Stimulated activated CD8-positive, alpha-beta memory T cell treated with anti-CD3 and anti-CD28 coated beads, Interleukin-4, amount 100 ng/mL, for 4 hours (primary cell): ENCODE data around the gene GMCL2.

ENCODE experiments used
- DNase-seq, 2 donors: peaks; one replicate each; pipeline ENCODE4 v3.0.0-alpha.2; 2020; ENCODE audit warnings: low read depth in 2 of 2, low spot score in 1 of 2

The GMCL2 gene

GRCh38 chr5:178222292-178222691 lies 35.1 kb upstream of the GMCL2 start:
- no peak for DNase-seq

- DNase-seq = no peak
Measured at GRCh38 chr5:178221853-178222252, 34.7 kb upstream of the GMCL2 start.

GRCh38 chr5:178221282-178221681 lies 34.1 kb upstream of the GMCL2 start:
- DNase-seq = no peak

GRCh38 chr5:178218827-178219226 lies 31.7 kb upstream of the GMCL2 start:
- no peak for DNase-seq

- no peak for DNase-seq
Measured at GRCh38 chr5:178218237-178218776, 31.1 kb upstream of the GMCL2 start.

GRCh38 chr5:178216779-178217178 lies 29.6 kb upstream of the GMCL2 start:
- no peak for DNase-seq

GRCh38 chr5:178216088-178216534 lies 28.9 kb upstream of the GMCL2 start:
- no peak for DNase-seq

GRCh38 chr5:178215280-178216002 lies 28.3 kb upstream of the GMCL2 start:
- no peak for DNase-seq

GRCh38 chr5:178214160-178214803 lies 27.1 kb upstream of the GMCL2 start:
- no peak for DNase-seq

GRCh38 chr5:178213748-178214151 lies 26.6 kb upstream of the GMCL2 start:
- no peak for DNase-seq

- DNase-seq = no peak
Measured at GRCh38 chr5:178213003-178213461, 25.9 kb upstream of the GMCL2 start.

- no peak for DNase-seq
Measured at GRCh38 chr5:178212241-178213002, 25.3 kb upstream of the GMCL2 start.

GRCh38 chr5:178211095-178212048 lies 24.2 kb upstream of the GMCL2 start:
- DNase-seq = no peak

- DNase-seq = no peak
Measured at GRCh38 chr5:178210686-178211085, 23.5 kb upstream of the GMCL2 start.

- DNase-seq = no peak
Measured at GRCh38 chr5:178210073-178210535, 22.9 kb upstream of the GMCL2 start.

- no peak for DNase-seq
Measured at GRCh38 chr5:178209334-178210072, 22.3 kb upstream of the GMCL2 start.

- no peak for DNase-seq
Measured at GRCh38 chr5:178208540-178209227, 21.5 kb upstream of the GMCL2 start.

- no peak for DNase-seq
Measured at GRCh38 chr5:178207917-178208280, 20.7 kb upstream of the GMCL2 start.
